Heart right ventricle (tissue), 16 donors: ENCODE measurements around the gene DIP2C. TPM values are rescaled to one million over a fixed set of nuclear protein-coding genes. Genes with fewer than 3 reads are reported as not detected.

Source experiments
- ATAC-seq, 8 donors: fragments of 200-7000 bp; cut with Tn5 transposase; one replicate each; pipeline ENCODE4 v1.9.1; 2020; ENCODE audit warnings: mild to moderate bottlenecking in 8 of 8, moderate library complexity in 8 of 8, moderate number of reproducible peaks in 1 of 8
- DNase-seq, 2 donors: peaks; one replicate each; pipeline ENCODE4 v3.0.0-alpha.2; 2020
- H3K27ac ChIP-seq, 10 donors: fragments of 200-600 bp; sonication (generic) in 2 of 10; one replicate each; pipeline versions ENCODE4 v1.5.0 to v1.8.0; 2020 to 2022; ENCODE audit warnings: mild to moderate bottlenecking in 3 of 10
- H3K27me3 ChIP-seq, 7 donors: fragments of 200-600 bp; one replicate each; pipeline ENCODE4 v1.8.0; 2021 to 2022; ENCODE audit warnings: mild to moderate bottlenecking in 2 of 7
- H3K36me3 ChIP-seq, 9 donors: fragments of 200-600 bp; sonication (generic) in 1 of 9; one replicate each; pipeline versions ENCODE4 v1.5.0 to v1.8.0; 2020 to 2022; ENCODE audit warnings: mild to moderate bottlenecking in 2 of 9
- H3K4me1 ChIP-seq, 9 donors: fragments of 200-600 bp; sonication (generic) in 1 of 9; one replicate each; pipeline versions ENCODE4 v1.5.0 to v1.8.0; 2020 to 2022; ENCODE audit warnings: mild to moderate bottlenecking in 4 of 9
- H3K4me3 ChIP-seq, 10 donors: fragments of 200-600 bp; sonication (generic) in 2 of 10; one replicate each; pipeline versions ENCODE4 v1.5.0 to v1.8.0; 2020 to 2022; ENCODE audit warnings: mild to moderate bottlenecking in 7 of 10, moderate library complexity in 2 of 10
- H3K9me3 ChIP-seq, 11 donors: fragments of 200-600 bp in 10 of 11; sonication (generic) in 2 of 11; one replicate each; pipeline versions ENCODE4 v1.5.0 to v1.8.0; 2013 to 2022; ENCODE audit warnings: mild to moderate bottlenecking in 2 of 11, control low read depth in 1 of 11, moderate library complexity in 1 of 11
- CTCF ChIP-seq, 9 donors: fragments of 200-600 bp; sonication (generic) in 2 of 9; IDR thresholded peaks; one replicate each; pipeline versions ENCODE4 v1.5.0 to v1.8.0; 2021 to 2022; ENCODE audit warnings: antibody characterized with exemption in 9 of 9, mild to moderate bottlenecking in 5 of 9, moderate library complexity in 1 of 9
- WGBS, 2 donors: extraction: QIAGEN DNeasy Blood & Tissue Kit; methylation state at CpG; one replicate each; pipeline ENCODE4 v1.1.7; 2013; ENCODE audit warnings: inconsistent platforms in 1 of 2; 5-methylcytosine and 5-hydroxymethylcytosine counted together
- intact Hi-C, 10 donors: fragments of 100-400 bp; cut with DNase I; formaldehyde crosslinking; loops; one replicate each; pipeline versions ENCODE4 v1.11.1 to v1.14.2; 2022
- polyA plus RNA-seq, 2 donors: library from polyadenylated mRNA; stranded (reverse); fragments of 200-250 nt; gene quantifications; one replicate each; pipeline ENCODE4 v1.2.3, GENCODE V29; 2013
- total RNA-seq, 10 donors: library from RNA; stranded (reverse); fragmentation: NEBNext Ultra II Directional in 3 of 10; extraction: Animal tissue kit (Norgen Biotek cat#: 25700) in 3 of 10; gene quantifications; one replicate each; pipeline versions ENCODE4 v1.2.1 to v1.2.4, GENCODE V29; 2021 to 2023
- donor health status: Arrhythmogenic right ventricular cardiomyopathy.
- donor health status: ischemic (EF 13 %, LVEDD 7.1; RV severe dilation, severe dysfunction).
- donor health status: healthy with polysubstance abuse.
- donor health status: DM: no; HTN: yes; CAD: no.
- donor health status: DM: no; HTN: no; CAD: no.
- donor health status: ischemic (EF 25% LVEDD 6.9; RV normal size, moderate dysfunction).
- donor health status: ischemic (EF 25% LVEDD 5.7; RV mildly dilated, moderate dysfunction).
- donor health status: healthy.
- donor health status: DM: yes; HTN: yes; CAD: no.
- donor health status: Ischemic cardiomyopathy.
- donor health status: ischemic (EF 35%, LVEDD 5.7; RV mildly dilated, moderate dysfunction).
- donor health status: nonischemic (EF 11% LVEDD 7.7; RV severe dilation, severe dysfunction).
- donor health status: DM: yes; HTN: yes; CAD: no.
- donor health status: PGD.
- donor health status: ischemic (EF 29% LVEDD 5.4; RV normal size, mild dysfunction).
- donor health status: nonischemic (EF 23%, LVEDD 6.1; RV moderate dilation, normal function).

The DIP2C gene
- total and polyA plus RNA-seq, 12 donors = 7.1 to 48.2 (median 33.7) TPM

- no peak overlapping the region for H3K4me3 ChIP-seq
- TF ChIP-seq CTCF (IDR thresholded peaks at IDR 0.05) = no peak
- H3K27me3 ChIP-seq = no peaks in the 10 kb centered on the region
- no peaks in the 10 kb centered on the region for H3K9me3 ChIP-seq
- ATAC-seq = no peak
- WGBS, 2 donors = 93 to 98% methylated on average over 6 of the region's 6 CpGs
- H3K4me1 ChIP-seq = peaks cover 0 to 10% (median 7%) of the 10 kb centered on the region in 9 donors
- H3K36me3 ChIP-seq = peaks cover 0 to 32% (median 0%) of the 10 kb centered on the region in 9 donors
- no peak overlapping the region for H3K27ac ChIP-seq
- intact Hi-C loops = no loop called here
- DNase-seq = no peak
These were observed 213.1 kb downstream of the DIP2C start for GRCh38 chr10:476455-476780.

GRCh38 chr10:475709-476454 is 213.6 kb downstream of the DIP2C start:
- DNase-seq (no peak), ATAC-seq (no peak)
- H3K4me3 ChIP-seq = no peak overlapping the region
- H3K36me3 ChIP-seq = peaks cover 0 to 38% (median 0%) of the 10 kb centered on the region in 9 donors
- no peaks in the 10 kb centered on the region for H3K27me3 ChIP-seq
- peaks cover 0 to 4% (median 2%) of the 10 kb centered on the region in 9 donors for H3K4me1 ChIP-seq
- TF ChIP-seq CTCF (IDR thresholded peaks at IDR 0.05) = no peak
- WGBS, 2 donors = 86 to 88% methylated on average over 23 of the region's 23 CpGs
- no peak overlapping the region for H3K27ac ChIP-seq
- intact Hi-C loops = no loop called here
- no peaks in the 10 kb centered on the region for H3K9me3 ChIP-seq

GRCh38 chr10:474946-475345 is 214.5 kb downstream of the DIP2C start:
- no peak for ATAC-seq
- H3K4me1 ChIP-seq = no peaks in the 10 kb centered on the region
- no peaks in the 10 kb centered on the region for H3K27me3 ChIP-seq
- no peak for TF ChIP-seq CTCF (IDR thresholded peaks at IDR 0.05)
- no peak for DNase-seq
- peaks cover 0 to 47% (median 0%) of the 10 kb centered on the region in 9 donors for H3K36me3 ChIP-seq
- intact Hi-C loops = no loop called here
- no peak overlapping the region for H3K4me3 ChIP-seq
- no peaks in the 10 kb centered on the region for H3K9me3 ChIP-seq
- no peak overlapping the region for H3K27ac ChIP-seq
- 87 to 89% methylated on average over 9 of the region's 9 CpGs for WGBS, 2 donors

- WGBS, 2 donors = 95 to 96% methylated on average over 12 of the region's 12 CpGs
- ATAC-seq (no peak), DNase-seq (no peak)
- no peak overlapping the region for H3K4me3 ChIP-seq
- intact Hi-C loops = no loop called here
- no peaks in the 10 kb centered on the region for H3K4me1 ChIP-seq
- H3K36me3 ChIP-seq = peaks cover 0 to 52% (median 0%) of the 10 kb centered on the region in 9 donors
- H3K27ac ChIP-seq = no peak overlapping the region
- H3K27me3 ChIP-seq = no peaks in the 10 kb centered on the region
- H3K9me3 ChIP-seq = no peaks in the 10 kb centered on the region
- no peak for TF ChIP-seq CTCF (IDR thresholded peaks at IDR 0.05)
These were observed 215.1 kb downstream of the DIP2C start for GRCh38 chr10:474406-474805.
